Lower lobe of right lung (tissue), 2 donors: Measurements from ENCODE around the gene CLDND1. TPM values are rescaled to one million over a fixed set of nuclear protein-coding genes. Genes with fewer than 3 reads are reported as not detected.

Source experiments
- ATAC-seq, 2 donors: fragments of 200-7000 bp; cut with Tn5 transposase; one replicate each; pipeline ENCODE4 v1.9.1; 2020 to 2022; ENCODE audit warnings: mild to moderate bottlenecking in 2 of 2, moderate library complexity in 2 of 2
- DNase-seq: peaks from one replicate; pipeline ENCODE4 v3.0.0-alpha.2; 2020
- H3K27ac ChIP-seq: fragments of 200-600 bp; one replicate; pipeline ENCODE4 v1.8.0; 2022
- H3K27me3 ChIP-seq: fragments of 200-600 bp; one replicate; pipeline ENCODE4 v1.8.0; 2022; ENCODE audit warnings: low read depth
- H3K36me3 ChIP-seq: fragments of 200-600 bp; one replicate; pipeline ENCODE4 v1.8.0; 2022; ENCODE audit warnings: mild to moderate bottlenecking
- H3K4me1 ChIP-seq: fragments of 200-600 bp; one replicate; pipeline ENCODE4 v1.8.0; 2022
- H3K4me3 ChIP-seq: fragments of 200-600 bp; one replicate; pipeline ENCODE4 v1.8.0; 2022; ENCODE audit warnings: mild to moderate bottlenecking
- H3K9me3 ChIP-seq: fragments of 200-600 bp; one replicate; pipeline ENCODE4 v1.8.0; 2022
- intact Hi-C: fragments of 100-400 bp; cut with DNase I; formaldehyde crosslinking; loops from one replicate; pipeline ENCODE4 v1.11.0; 2022
- total RNA-seq: library from RNA; stranded (reverse); fragmentation: NEBNext Ultra II Directional; extraction: Animal tissue kit (Norgen Biotek cat#: 25700); gene quantifications from one replicate; pipeline ENCODE4 v1.2.1, GENCODE V29; 2021
- TF ChIP-seq, protein P1 (sequence below): fragments of 200-600 bp; IDR thresholded peaks from one replicate; pipeline ENCODE4 v1.8.0; 2022; ENCODE audit warnings: antibody characterized with exemption, mild to moderate bottlenecking
- donor health status: DM: no; HTN: yes; CAD: no; lungs with severe emphysema.

Gene CLDND1
- total RNA-seq, 1 donor from 2014 or later = 91.2 TPM

DNA sequence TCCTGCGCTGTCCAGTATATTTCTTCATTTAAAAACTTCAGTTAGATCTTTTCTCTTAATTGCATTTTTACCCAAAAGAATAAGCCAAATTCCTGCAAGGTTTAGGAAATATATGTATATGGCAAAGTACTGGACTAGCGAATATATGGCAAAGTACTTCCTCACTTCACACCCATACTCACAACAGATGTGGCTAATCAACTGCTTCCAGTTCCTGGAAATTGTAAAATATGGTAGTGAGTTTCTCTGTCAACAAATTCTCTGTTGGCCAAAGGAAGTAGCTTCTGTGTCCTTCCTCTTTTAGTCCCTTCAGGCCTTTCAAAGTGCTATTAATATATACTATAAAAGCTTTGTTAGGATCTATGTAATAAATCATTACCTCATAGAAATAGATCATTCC, 31.1 kb upstream of the CLDND1 start:
- Histone ChIP-seq H3K27me3 (no peaks in the 10 kb centered on the region), H3K36me3 (no peaks in the 10 kb centered on the region), H3K4me1 (no peaks in the 10 kb centered on the region), H3K4me3 (no peak overlapping the region), H3K9me3 (no peaks in the 10 kb centered on the region), H3K27ac (no peak overlapping the region)
- DNase-seq (no peak), ATAC-seq (peak in 1 of 2 donors; percentile 46)
- TF ChIP-seq, protein P1, sequence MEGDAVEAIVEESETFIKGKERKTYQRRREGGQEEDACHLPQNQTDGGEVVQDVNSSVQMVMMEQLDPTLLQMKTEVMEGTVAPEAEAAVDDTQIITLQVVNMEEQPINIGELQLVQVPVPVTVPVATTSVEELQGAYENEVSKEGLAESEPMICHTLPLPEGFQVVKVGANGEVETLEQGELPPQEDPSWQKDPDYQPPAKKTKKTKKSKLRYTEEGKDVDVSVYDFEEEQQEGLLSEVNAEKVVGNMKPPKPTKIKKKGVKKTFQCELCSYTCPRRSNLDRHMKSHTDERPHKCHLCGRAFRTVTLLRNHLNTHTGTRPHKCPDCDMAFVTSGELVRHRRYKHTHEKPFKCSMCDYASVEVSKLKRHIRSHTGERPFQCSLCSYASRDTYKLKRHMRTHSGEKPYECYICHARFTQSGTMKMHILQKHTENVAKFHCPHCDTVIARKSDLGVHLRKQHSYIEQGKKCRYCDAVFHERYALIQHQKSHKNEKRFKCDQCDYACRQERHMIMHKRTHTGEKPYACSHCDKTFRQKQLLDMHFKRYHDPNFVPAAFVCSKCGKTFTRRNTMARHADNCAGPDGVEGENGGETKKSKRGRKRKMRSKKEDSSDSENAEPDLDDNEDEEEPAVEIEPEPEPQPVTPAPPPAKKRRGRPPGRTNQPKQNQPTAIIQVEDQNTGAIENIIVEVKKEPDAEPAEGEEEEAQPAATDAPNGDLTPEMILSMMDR = no peak
- intact Hi-C loops = no loop called here

DNA sequence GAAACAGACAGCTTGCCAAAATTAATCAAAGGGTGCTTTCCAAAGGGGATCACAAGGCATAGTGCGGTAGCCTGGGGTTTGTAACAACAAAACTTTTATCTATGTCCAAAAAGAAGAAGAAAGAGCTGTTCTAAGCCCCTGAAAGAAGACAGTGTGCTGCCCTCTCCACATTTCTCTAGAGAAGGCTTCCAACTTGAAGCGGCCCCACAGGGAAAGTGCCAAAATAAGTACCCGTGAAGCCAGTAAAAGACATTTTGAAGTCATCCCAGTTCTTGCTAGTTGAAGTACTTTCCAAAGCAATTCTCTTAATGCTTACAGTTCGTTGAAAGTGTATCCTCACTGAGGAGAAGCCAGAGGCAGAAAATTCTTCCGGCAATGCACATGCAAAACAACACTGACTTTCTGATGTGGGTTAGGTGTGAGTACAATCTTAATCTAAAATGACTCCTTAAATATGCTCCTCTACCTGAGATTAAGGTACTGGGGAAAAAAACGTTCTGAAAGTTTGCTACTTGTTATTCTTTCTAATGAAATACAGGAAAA, 30.4 kb upstream of the CLDND1 start:
- TF ChIP-seq, protein P1 = no peak

DNA sequence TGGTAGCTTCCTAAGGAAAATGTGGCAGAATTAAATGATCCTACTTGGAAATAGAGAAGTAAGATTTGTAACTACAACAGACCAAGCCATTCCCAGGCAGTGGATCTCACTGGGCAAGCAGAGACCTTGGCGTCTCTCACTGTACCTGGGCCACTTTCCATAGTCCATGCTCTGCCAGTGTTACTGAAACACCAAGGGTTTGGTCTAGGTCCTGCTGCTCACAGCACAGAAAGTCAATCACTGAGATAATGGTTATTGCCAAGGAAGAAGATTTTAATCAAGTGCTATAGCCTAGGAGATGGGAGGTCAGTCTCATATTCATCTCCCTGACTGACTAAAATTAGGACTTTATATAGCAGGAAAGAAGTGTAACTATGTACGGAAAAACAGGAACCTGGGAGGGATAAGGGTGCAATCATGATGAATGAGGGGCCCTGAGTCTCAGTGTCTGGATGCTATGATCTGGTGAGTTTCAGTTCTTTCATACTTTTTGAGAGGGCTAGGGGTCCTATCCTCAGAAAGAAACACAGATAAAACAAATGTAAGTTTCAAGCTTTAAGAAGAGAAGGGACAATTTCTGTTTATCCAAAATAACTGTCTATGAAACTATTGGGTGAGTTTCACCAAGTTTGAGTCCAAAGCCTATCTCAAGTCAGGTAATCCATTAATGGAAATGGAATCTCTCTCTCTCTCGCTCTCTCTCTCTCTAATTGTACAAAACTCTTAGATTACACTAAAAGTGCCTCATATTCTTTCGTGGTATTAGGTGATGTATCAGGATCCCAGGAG, 29.7 kb upstream of the CLDND1 start:
- Histone ChIP-seq H3K4me1 (no peaks in the 10 kb centered on the region), H3K9me3 (no peaks in the 10 kb centered on the region), H3K27ac (no peak overlapping the region), H3K36me3 (no peaks in the 10 kb centered on the region), H3K27me3 (no peaks in the 10 kb centered on the region), H3K4me3 (no peak overlapping the region)
- TF ChIP-seq, protein P1 = no peak
- no peak for DNase-seq
- ATAC-seq = no peak
- intact Hi-C loops = no loop called here

More for the DNA sequence above, 30.4 kb upstream of the CLDND1 start:
- Histone ChIP-seq H3K36me3 (no peaks in the 10 kb centered on the region), H3K4me1 (no peaks in the 10 kb centered on the region), H3K27me3 (no peaks in the 10 kb centered on the region), H3K27ac (no peak overlapping the region), H3K4me3 (no peak overlapping the region), H3K9me3 (no peaks in the 10 kb centered on the region)
- intact Hi-C loops = no loop called here
- DNase-seq = no peak
- no peak for ATAC-seq

DNA sequence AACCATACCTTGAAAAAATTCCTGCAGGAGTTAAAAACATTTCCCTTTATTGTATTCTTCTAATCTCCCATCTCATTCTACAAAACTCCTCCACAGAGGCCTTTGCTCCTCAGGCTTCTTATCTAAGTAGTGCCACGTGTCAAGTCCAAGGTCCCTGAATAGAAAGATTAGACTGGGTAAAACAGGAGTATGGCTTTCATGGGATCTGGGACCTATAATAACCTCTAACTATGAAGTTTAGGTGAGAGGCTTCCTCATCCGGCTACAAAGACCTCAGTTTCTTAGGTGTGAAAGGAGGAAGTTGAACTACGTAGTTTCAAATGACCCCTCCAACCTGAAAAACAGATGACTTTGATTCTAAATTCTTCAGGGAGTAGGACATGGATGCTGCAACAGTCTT, 29.1 kb upstream of the CLDND1 start:
- TF ChIP-seq, protein P1 = no peak
- no peak for ATAC-seq
- no peak overlapping the region for H3K27ac ChIP-seq
- intact Hi-C loops = no loop called here
- no peaks in the 10 kb centered on the region for H3K9me3 ChIP-seq
- no peak for DNase-seq
- no peaks in the 10 kb centered on the region for H3K36me3 ChIP-seq
- H3K4me3 ChIP-seq = no peak overlapping the region
- H3K27me3 ChIP-seq = no peaks in the 10 kb centered on the region
- no peaks in the 10 kb centered on the region for H3K4me1 ChIP-seq

DNA sequence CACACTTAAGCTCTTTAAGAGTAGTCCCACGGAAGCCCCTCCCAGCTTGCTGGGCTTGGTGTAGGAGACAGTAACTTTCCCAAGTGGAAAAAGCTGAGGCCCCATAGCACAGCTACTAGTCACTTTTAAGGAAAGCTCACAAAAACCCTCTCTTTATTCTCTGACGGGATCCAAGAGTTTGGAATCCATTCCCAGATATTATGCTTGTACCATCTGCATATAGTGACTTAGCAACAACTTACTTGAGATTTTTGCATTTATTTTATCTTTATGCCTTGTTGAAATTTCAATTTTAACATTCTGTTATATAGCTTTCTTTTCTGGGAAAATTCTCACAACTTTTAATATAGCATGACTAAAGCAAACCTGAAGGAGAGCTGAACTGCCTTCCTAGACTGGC, 28.5 kb upstream of the CLDND1 start:
- DNase-seq = no peak
- H3K36me3 ChIP-seq = no peaks in the 10 kb centered on the region
- H3K4me1 ChIP-seq = no peaks in the 10 kb centered on the region
- H3K9me3 ChIP-seq = no peaks in the 10 kb centered on the region
- H3K27ac ChIP-seq = no peak overlapping the region
- ATAC-seq = no peak
- intact Hi-C loops = no loop called here
- no peaks in the 10 kb centered on the region for H3K27me3 ChIP-seq
- H3K4me3 ChIP-seq = no peak overlapping the region
- TF ChIP-seq, protein P1 = no peak
